ENCODE data around the gene KRT36.

DNA sequence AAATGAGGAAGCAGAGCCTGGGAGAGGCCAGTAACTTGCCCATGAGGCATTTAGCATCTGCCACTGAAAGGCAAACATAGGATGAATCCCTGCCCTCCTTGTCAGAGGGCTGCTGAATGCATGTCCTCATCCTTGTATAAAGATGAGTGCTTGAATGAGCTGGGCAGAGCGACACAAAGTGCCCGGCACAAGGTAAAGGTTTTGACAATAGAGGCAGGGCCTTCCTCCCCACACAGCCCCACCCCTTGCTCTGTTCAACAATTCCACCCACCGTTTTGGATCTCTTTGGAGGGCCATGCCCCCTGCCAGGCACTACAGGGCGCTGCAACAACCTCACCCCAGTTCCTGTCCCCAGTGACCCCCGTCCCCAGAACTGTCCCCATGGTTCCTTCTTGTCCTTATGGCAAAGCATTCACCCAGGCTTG lies 39.8 kb upstream of the KRT36 start:
- TF ChIP-seq POLR2A (IDR thresholded peaks at IDR 0.05) = no peak
- TF ChIP-seq, protein P1, sequence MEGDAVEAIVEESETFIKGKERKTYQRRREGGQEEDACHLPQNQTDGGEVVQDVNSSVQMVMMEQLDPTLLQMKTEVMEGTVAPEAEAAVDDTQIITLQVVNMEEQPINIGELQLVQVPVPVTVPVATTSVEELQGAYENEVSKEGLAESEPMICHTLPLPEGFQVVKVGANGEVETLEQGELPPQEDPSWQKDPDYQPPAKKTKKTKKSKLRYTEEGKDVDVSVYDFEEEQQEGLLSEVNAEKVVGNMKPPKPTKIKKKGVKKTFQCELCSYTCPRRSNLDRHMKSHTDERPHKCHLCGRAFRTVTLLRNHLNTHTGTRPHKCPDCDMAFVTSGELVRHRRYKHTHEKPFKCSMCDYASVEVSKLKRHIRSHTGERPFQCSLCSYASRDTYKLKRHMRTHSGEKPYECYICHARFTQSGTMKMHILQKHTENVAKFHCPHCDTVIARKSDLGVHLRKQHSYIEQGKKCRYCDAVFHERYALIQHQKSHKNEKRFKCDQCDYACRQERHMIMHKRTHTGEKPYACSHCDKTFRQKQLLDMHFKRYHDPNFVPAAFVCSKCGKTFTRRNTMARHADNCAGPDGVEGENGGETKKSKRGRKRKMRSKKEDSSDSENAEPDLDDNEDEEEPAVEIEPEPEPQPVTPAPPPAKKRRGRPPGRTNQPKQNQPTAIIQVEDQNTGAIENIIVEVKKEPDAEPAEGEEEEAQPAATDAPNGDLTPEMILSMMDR (IDR thresholded peaks at IDR 0.05) = no peak
